Sigmoid colon (tissue), 7 donors: Measurements from ENCODE around the gene RNH1. TPM values are rescaled to one million over a fixed set of nuclear protein-coding genes. Genes with fewer than 3 reads are reported as not detected.

ENCODE experiments used
- DNase-seq: peaks from one replicate; pipeline ENCODE4 v3.0.0-alpha.2; 2019
- H3K27ac ChIP-seq, 4 donors: fragments of 200-600 bp; sonication (generic); one replicate each; pipeline ENCODE4 v1.5.1; 2016 to 2019; ENCODE audit warnings: mild to moderate bottlenecking in 1 of 4
- H3K27me3 ChIP-seq, 3 donors: fragments of 200-600 bp; sonication (generic); one replicate each; pipeline ENCODE4 v1.5.1; 2019; ENCODE audit warnings: mild to moderate bottlenecking in 1 of 3
- H3K36me3 ChIP-seq, 4 donors: fragments of 200-600 bp; sonication (generic); one replicate each; pipeline ENCODE4 v1.5.1; 2016 to 2019
- H3K4me1 ChIP-seq, 4 donors: fragments of 200-600 bp; sonication (generic); one replicate each; pipeline ENCODE4 v1.5.1; 2017 to 2019
- H3K4me3 ChIP-seq, 4 donors: fragments of 200-600 bp; sonication (generic); one replicate each; pipeline ENCODE4 v1.5.1; 2017 to 2019; ENCODE audit warnings: mild to moderate bottlenecking in 2 of 4, moderate library complexity in 1 of 4
- H3K9me3 ChIP-seq, 4 donors: fragments of 200-600 bp in 3 of 4; sonication (generic) in 3 of 4; one replicate each; pipeline versions ENCODE4 v1.5.1 to v1.6.1; 2013 to 2019
- CTCF ChIP-seq, 4 experiments: fragments of 450-650 bp in 3 of 4; fragments of 200-600 bp in 1 of 4; IDR thresholded peaks; one replicate each; pipeline ENCODE4 v1.5.1; 2016 to 2019; ENCODE audit warnings: antibody characterized with exemption in 4 of 4, mild to moderate bottlenecking in 3 of 4, moderate library complexity in 2 of 4
- EP300 ChIP-seq, 4 donors: sonication (generic); formaldehyde crosslinking; IDR thresholded peaks; one replicate each; pipeline ENCODE4 v1.6.1; 2017; ENCODE audit warnings: antibody characterized with exemption in 4 of 4
- POLR2A ChIP-seq, 2 donors: fragments of 450-650 bp; IDR thresholded peaks; one replicate each; pipeline ENCODE4 v1.6.1; 2016; ENCODE audit warnings: antibody characterized with exemption in 2 of 2, mild to moderate bottlenecking in 2 of 2, moderate library complexity in 2 of 2
- POLR2AphosphoS5 ChIP-seq, 4 donors: sonication (generic); formaldehyde crosslinking; IDR thresholded peaks; one replicate each; pipeline ENCODE4 v1.6.1; 2017; ENCODE audit warnings: antibody characterized with exemption in 4 of 4
- WGBS, 2 donors: extraction: QIAGEN DNeasy Blood & Tissue Kit; methylation state at CpG; one replicate each; pipeline ENCODE4 v1.1.7; 2013; 5-methylcytosine and 5-hydroxymethylcytosine counted together
- intact Hi-C: fragments of 100-400 bp; cut with DNase I; formaldehyde crosslinking; loops from one replicate; pipeline ENCODE4 v1.15.1; 2023
- polyA plus RNA-seq, 3 donors: library from polyadenylated mRNA; stranded (reverse); fragments of 200-250 nt; gene quantifications; one replicate each; pipeline ENCODE4 v1.2.3, GENCODE V29; 2013
- total RNA-seq, 4 donors: library from RNA; depleted of rRNA; stranded (reverse); fragments of >200 nt; gene quantifications; one replicate each; pipeline ENCODE4 v1.1.0, GENCODE V29; 2016
- donor health status: healthy with polysubstance abuse.
- donor health status: Bipolar disorder and iron deficiency.
- donor health status: healthy.

The RNH1 gene
- total and polyA plus RNA-seq, 7 donors, result 101 to 210 (median 150) TPM

GRCh38 chr11:537622-538430 is 30.8 kb upstream of the RNH1 start:
- Histone ChIP-seq H3K27ac (no peak overlapping the region), H3K4me3 (peak overlapping the region in 3 of 4 donors; percentile 23 to 94 (median 32)), H3K27me3 (peaks cover 18 to 45% (median 21%) of the 10 kb centered on the region in 3 donors), H3K36me3 (peaks cover 0 to 12% (median 8%) of the 10 kb centered on the region in 4 donors), H3K9me3 (no peaks in the 10 kb centered on the region), H3K4me1 (peaks cover 0 to 37% (median 33%) of the 10 kb centered on the region in 4 donors)
- DNase-seq, result peak; percentile 60
- TF ChIP-seq POLR2A (IDR thresholded peaks at IDR 0.05) (no peak), CTCF (IDR thresholded peaks at IDR 0.05) (no peak), POLR2AphosphoS5 (IDR thresholded peaks at IDR 0.05) (no peak), EP300 (IDR thresholded peaks at IDR 0.05) (no peak)
- WGBS, 2 donors, result 28 to 38% methylated on average over 19 of the region's 19 CpGs
- intact Hi-C loops, result loop anchor here (10.0 kb wide), 1 partner anchor 303 kb away; the partner anchor contains the start of genes PSMD13 and SIRT3

GRCh38 chr11:536841-537621 is 30.0 kb upstream of the RNH1 start, which contains the start of gene LRRC56:
TSS of gene LRRC56 (plus strand) at chr11:537527. CDS start at chr11:540685, 3,158 bp downstream.
- 1 to 2% methylated on average over 93 of the region's 93 CpGs for WGBS, 2 donors
- Histone ChIP-seq H3K4me3 (peak within 1 kb of the TSS in 3 of 4 donors; percentile 23 to 94 (median 32)), H3K27me3 (peaks cover 18 to 45% (median 21%) of the 10 kb centered on the region in 3 donors), H3K9me3 (no peaks in the 10 kb centered on the region), H3K27ac (peak within 1 kb of the TSS in 2 of 4 donors; percentile 21 to 85), H3K36me3 (peaks cover 0 to 18% (median 16%) of the 10 kb centered on the region in 4 donors), H3K4me1 (peaks cover 0 to 37% (median 33%) of the 10 kb centered on the region in 4 donors)
- DNase-seq, result peak; percentile 84
- intact Hi-C loops, result loop anchor here (10.0 kb wide), 1 partner anchor 302 kb away; the partner anchor contains the start of genes PSMD13 and SIRT3
- TF ChIP-seq EP300 (IDR thresholded peaks at IDR 0.05) (no peak), CTCF (IDR thresholded peaks at IDR 0.05) (no peak), POLR2AphosphoS5 (IDR thresholded peaks at IDR 0.05) (peak in 2 of 4 donors; percentile 12 to 18)

- H3K9me3 ChIP-seq, result no peaks in the 10 kb centered on the region
- DNase-seq, result peak; percentile 97
- TF ChIP-seq POLR2AphosphoS5 (IDR thresholded peaks at IDR 0.05), result peak in 3 of 4 donors; percentile 70 to 86 (median 78)
- no peak for TF ChIP-seq CTCF (IDR thresholded peaks at IDR 0.05)
- TF ChIP-seq EP300 (IDR thresholded peaks at IDR 0.05), result no peak
- TF ChIP-seq POLR2A (IDR thresholded peaks at IDR 0.05), result peak in 1 of 2 donors; percentile 50
- H3K27me3 ChIP-seq, result peaks cover 18 to 39% (median 21%) of the 10 kb centered on the region in 3 donors
- H3K4me1 ChIP-seq, result peaks cover 0 to 37% (median 33%) of the 10 kb centered on the region in 4 donors
- WGBS, 2 donors, result 1% methylated on average over 97 of the region's 97 CpGs
- H3K36me3 ChIP-seq, result peaks cover 0 to 28% (median 22%) of the 10 kb centered on the region in 4 donors
- intact Hi-C loops, result loop anchor here (2.0 to 10.0 kb wide), 2 partner anchors 17 to 301 kb away; partner anchors contain the start of genes PSMD13 and SIRT3
- H3K27ac ChIP-seq, result peak within 1 kb of the TSS; percentile 82 to 88 (median 84)
- peak within 1 kb of the TSS; percentile 57 to 94 (median 80) for H3K4me3 ChIP-seq
Observed at GRCh38 chr11:535519-536454, 28.7 kb upstream of the RNH1 start, which contains the start of gene HRAS. TSS of gene HRAS (minus strand) at chr11:535576.

- peaks cover 0 to 28% (median 22%) of the 10 kb centered on the region in 4 donors for H3K36me3 ChIP-seq
- 1 to 2% methylated on average over 56 of the region's 56 CpGs for WGBS, 2 donors
- H3K4me1 ChIP-seq, result peaks cover 0 to 37% (median 33%) of the 10 kb centered on the region in 4 donors
- H3K4me3 ChIP-seq, result peak overlapping the region; percentile 52 to 94 (median 80)
- intact Hi-C loops, result loop anchor here (2.0 to 10.0 kb wide), 2 partner anchors 16 to 300 kb away; partner anchors contain the start of genes PSMD13 and SIRT3
- TF ChIP-seq EP300 (IDR thresholded peaks at IDR 0.05), result no peak
- TF ChIP-seq POLR2A (IDR thresholded peaks at IDR 0.05), result no peak
- no peak for TF ChIP-seq CTCF (IDR thresholded peaks at IDR 0.05)
- no peak for TF ChIP-seq POLR2AphosphoS5 (IDR thresholded peaks at IDR 0.05)
- DNase-seq, result no peak
- H3K27ac ChIP-seq, result peak overlapping the region; percentile 52 to 85 (median 83)
- no peaks in the 10 kb centered on the region for H3K9me3 ChIP-seq
- peaks cover 17 to 32% (median 18%) of the 10 kb centered on the region in 3 donors for H3K27me3 ChIP-seq
Observed at GRCh38 chr11:535210-535518, 28.1 kb upstream of the RNH1 start.
